Mesodermal cell (in vitro differentiated cells): ENCODE results near the gene GNA12.
"Not testable (repeated sequence)": the region's sequence is repeated elsewhere in the genome, so short reads cannot be mapped to it uniquely, and the experiment has no call there.

Experiments used
- H3K27ac ChIP-seq: 2 replicates; pipeline ENCODE4 v1.7.0; 2013; ENCODE audit warnings: mild to moderate bottlenecking, low read depth, low read length, moderate library complexity; ENCODE audit not compliant: severe bottlenecking
- H3K36me3 ChIP-seq: 2 replicates; pipeline ENCODE4 v1.7.1; 2013; ENCODE audit warnings: mild to moderate bottlenecking, low read length, moderate library complexity; ENCODE audit not compliant: control insufficient read depth, insufficient read depth
- H3K4me1 ChIP-seq: one replicate; pipeline ENCODE4 v1.7.1; 2013; ENCODE audit warnings: mild to moderate bottlenecking, low read length; ENCODE audit not compliant: insufficient read depth, control insufficient read depth, poor library complexity, severe bottlenecking
- H3K4me3 ChIP-seq: 2 replicates; pipeline ENCODE4 v1.7.0; 2013; ENCODE audit warnings: low read length, control low read depth, mild to moderate bottlenecking; ENCODE audit not compliant: insufficient read depth, poor library complexity, severe bottlenecking; ENCODE audit errors: extremely low read depth
- H3K9me3 ChIP-seq: 2 replicates; pipeline ENCODE4 v1.7.1; 2013; ENCODE audit warnings: mild to moderate bottlenecking, low read length, moderate library complexity; ENCODE audit not compliant: control insufficient read depth
- WGBS, 2 experiments: methylation state at CpG; one replicate each; pipeline ENCODE4 v1.1.5; 2013; ENCODE audit warnings: missing lambda C conversion rate in 2 of 2; ENCODE audit not compliant: insufficient coverage in 2 of 2; 5-methylcytosine and 5-hydroxymethylcytosine counted together

Gene GNA12

GRCh38 chr7:2678454-2678853 is 165.7 kb downstream of the GNA12 start:
- not testable (repeated sequence) for H3K9me3 ChIP-seq, H3K27ac ChIP-seq, H3K4me1 ChIP-seq, H3K36me3 ChIP-seq, H3K4me3 ChIP-seq
- WGBS, 2 experiments = 91% methylated on average over 6 to 7 of the region's 15 CpGs
